Esophagus muscularis mucosa (tissue), 4 donors: ENCODE results near the gene PLPP1.

ENCODE experiments used
- EP300 ChIP-seq: sonication (generic); formaldehyde crosslinking; IDR thresholded peaks from one replicate; pipeline ENCODE4 v1.6.1; 2017; ENCODE audit warnings: antibody characterized with exemption
- POLR2A ChIP-seq: fragments of 450-650 bp; IDR thresholded peaks from one replicate; pipeline ENCODE4 v1.6.1; 2017; ENCODE audit warnings: antibody characterized with exemption, moderate library complexity, mild to moderate bottlenecking, low read depth
- POLR2AphosphoS5 ChIP-seq, 2 donors: sonication (generic); formaldehyde crosslinking; IDR thresholded peaks; one replicate each; pipeline ENCODE4 v1.6.1; 2017; ENCODE audit warnings: antibody characterized with exemption in 2 of 2
- TF ChIP-seq, protein P1 (sequence below), 3 experiments: fragments of 200-600 bp in 2 of 3; fragments of 450-650 bp in 1 of 3; sonication (generic) in 2 of 3; IDR thresholded peaks; one replicate each; pipeline ENCODE4 v1.5.1; 2017 to 2019; ENCODE audit warnings: antibody characterized with exemption in 3 of 3, mild to moderate bottlenecking in 2 of 3, moderate library complexity in 1 of 3

DNA sequence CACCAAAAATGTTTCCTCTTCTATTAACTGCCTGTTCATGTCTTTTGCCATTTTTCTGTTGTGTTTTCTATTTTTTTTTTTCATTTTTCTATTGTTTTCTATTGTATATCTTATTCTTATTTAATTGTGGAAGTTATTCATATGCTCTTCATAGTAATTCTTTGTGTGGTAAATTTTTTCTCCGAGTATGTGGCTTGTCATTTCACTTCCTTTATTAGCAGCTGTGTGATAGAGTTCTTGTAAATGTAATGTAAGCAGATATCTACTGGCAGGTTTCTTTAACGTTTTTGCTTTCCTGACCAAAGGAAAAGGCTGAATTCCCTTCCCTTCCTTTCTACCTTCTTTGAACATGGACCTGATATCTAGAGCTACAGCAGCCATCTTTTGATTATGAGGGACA, 5.8 kb upstream of the PLPP1 start:
- TF ChIP-seq, protein P1, sequence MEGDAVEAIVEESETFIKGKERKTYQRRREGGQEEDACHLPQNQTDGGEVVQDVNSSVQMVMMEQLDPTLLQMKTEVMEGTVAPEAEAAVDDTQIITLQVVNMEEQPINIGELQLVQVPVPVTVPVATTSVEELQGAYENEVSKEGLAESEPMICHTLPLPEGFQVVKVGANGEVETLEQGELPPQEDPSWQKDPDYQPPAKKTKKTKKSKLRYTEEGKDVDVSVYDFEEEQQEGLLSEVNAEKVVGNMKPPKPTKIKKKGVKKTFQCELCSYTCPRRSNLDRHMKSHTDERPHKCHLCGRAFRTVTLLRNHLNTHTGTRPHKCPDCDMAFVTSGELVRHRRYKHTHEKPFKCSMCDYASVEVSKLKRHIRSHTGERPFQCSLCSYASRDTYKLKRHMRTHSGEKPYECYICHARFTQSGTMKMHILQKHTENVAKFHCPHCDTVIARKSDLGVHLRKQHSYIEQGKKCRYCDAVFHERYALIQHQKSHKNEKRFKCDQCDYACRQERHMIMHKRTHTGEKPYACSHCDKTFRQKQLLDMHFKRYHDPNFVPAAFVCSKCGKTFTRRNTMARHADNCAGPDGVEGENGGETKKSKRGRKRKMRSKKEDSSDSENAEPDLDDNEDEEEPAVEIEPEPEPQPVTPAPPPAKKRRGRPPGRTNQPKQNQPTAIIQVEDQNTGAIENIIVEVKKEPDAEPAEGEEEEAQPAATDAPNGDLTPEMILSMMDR (IDR thresholded peaks at IDR 0.05), result no peak
- no peak for TF ChIP-seq EP300
- TF ChIP-seq POLR2A, result no peak
- no peak for TF ChIP-seq POLR2AphosphoS5 (IDR thresholded peaks at IDR 0.05)
